ENCODE measurements around the gene TCFL5.

- no peak for TF ChIP-seq CTCF (IDR thresholded peaks at IDR 0.05)
- TF ChIP-seq POLR2A (IDR thresholded peaks at IDR 0.05) = no peak
Measured at GRCh38 chr20:62792940-62793756, 68.5 kb downstream of the TCFL5 start.
